ENCODE measurements around the gene DLGAP4.

Gene DLGAP4

DNA sequence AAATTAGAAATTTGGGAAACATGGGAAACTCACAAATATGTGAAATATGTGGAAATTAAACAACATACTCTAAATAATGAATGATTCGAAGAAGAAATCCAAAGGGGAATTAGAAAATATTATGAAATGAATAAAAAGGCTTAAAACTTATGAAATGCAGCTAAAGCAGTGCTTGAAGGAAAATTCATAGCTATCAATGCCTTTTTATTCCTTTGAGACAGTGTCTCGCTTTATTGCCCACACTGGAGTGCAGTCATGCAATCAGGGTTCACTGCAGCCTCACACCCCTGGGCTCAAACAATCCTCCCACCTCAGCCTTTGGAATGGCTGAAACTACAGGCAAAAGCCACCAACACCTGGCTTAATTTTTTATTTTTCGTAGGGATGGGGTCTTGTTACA, 259.4 kb downstream of the DLGAP4 start:
- no peak overlapping the region for H3K4me2 ChIP-seq
- no peak overlapping the region for H3K4me3 ChIP-seq
- H3K27ac ChIP-seq = no peak overlapping the region
- H3K36me3 ChIP-seq = peaks cover 6% of the 10 kb centered on the region; the same call in 1 of the 2 replicates
- no peaks in the 10 kb centered on the region for H3K27me3 ChIP-seq
- H3K4me1 ChIP-seq = no peaks in the 10 kb centered on the region
- H4K20me1 ChIP-seq = no peaks in the 10 kb centered on the region
- no peak for TF ChIP-seq Cebpa-rat (IDR thresholded peaks at IDR 0.05)
- H3K9me3 ChIP-seq = peaks cover 17% of the 10 kb centered on the region
- no peak overlapping the region for H3K9ac ChIP-seq

DNA sequence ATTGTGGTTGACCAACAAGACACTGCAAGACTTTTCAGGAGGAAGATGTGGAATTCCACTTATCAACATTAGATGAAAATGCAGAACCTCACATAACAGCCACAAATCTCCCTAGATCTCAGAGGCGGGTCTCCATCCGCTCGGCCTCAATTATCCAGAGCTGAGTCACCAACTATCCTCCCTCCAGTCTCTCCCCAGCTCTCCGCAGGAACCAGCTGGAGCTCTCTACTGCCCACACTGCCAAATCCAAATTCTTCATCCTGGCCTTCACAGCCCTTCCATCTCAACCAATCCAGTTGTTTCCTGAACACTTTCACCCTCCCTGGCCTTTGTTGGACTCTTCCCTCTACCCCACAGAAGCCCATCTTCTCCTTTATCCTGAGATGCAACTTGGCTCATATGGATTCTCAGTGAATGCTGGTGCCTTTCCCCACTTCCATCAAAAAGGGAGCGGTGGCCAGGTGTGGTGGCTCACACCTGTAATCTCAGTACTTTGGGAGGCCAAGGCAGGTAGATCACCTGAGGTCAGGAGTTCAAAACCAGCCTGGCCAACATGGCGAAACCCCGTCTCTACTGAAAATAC, 263.8 kb downstream of the DLGAP4 start:
- no peak overlapping the region for H3K9ac ChIP-seq
- no peaks in the 10 kb centered on the region for H3K27me3 ChIP-seq
- no peak overlapping the region for H3K27ac ChIP-seq
- H3K36me3 ChIP-seq = peaks cover 6% of the 10 kb centered on the region; the same call in 1 of the 2 replicates
- H3K4me3 ChIP-seq = no peak overlapping the region
- peaks cover 20% of the 10 kb centered on the region for H3K4me1 ChIP-seq
- no peak overlapping the region for H3K4me2 ChIP-seq
- TF ChIP-seq Cebpa-rat (IDR thresholded peaks at IDR 0.05) = no peak
- peaks cover 12% of the 10 kb centered on the region for H3K9me3 ChIP-seq
- peaks cover 4% of the 10 kb centered on the region for H4K20me1 ChIP-seq

DNA sequence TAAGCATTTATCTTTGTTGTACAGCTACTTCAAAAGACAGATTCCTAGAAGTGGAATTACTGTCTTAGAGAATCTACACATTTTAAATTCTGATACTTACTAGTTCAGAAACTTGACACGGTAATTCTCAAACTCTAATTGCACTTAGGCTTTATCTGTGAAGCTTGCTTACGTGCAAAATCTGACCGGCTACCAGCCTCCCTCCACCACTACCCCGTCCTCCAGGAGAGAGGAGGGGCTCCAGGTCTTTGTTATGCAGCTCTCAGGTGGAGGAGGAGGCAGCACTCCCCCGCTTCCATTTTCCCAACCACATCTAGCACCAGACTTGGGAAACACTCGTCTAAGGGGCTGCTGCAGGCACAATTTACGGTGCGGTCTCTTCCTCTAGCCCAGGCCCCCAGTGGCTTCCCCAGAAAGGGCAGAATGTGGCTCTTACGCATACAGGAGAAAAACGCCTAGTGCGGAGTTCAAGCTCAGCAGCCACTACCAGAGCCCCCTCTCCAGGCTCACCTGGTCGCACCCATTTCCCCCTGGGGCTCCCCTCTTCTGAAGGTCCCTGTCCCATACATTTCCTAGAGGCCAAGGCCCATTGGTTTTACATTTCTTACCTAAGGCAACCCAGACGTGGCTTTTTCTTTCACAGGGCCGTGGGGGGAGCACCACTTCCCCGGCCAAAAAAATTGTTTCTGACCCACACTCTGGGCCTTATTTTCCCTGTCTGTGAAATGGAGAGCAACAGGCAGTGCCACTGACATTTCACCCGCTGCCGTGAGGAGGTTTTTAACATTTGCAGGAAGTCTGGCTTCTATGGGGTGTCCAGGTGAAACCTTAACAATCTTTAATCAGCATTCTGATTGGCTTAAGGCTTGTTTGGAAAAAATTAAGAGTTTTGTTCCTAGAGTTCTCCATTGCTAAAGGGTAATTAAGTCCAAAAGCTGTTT, 265.7 kb downstream of the DLGAP4 start:
- Histone ChIP-seq H3K9ac (peak overlapping the region; percentile 84), H4K20me1 (peaks cover 23% of the 10 kb centered on the region), H3K36me3 (peaks cover 9% of the 10 kb centered on the region), H3K4me3 (peak overlapping the region; percentile 93), H3K4me2 (peak overlapping the region; percentile 98), H3K9me3 (no peaks in the 10 kb centered on the region), H3K27ac (peak overlapping the region; percentile 91), H3K27me3 (no peaks in the 10 kb centered on the region), H3K4me1 (peaks cover 37% of the 10 kb centered on the region)
- no peak for TF ChIP-seq Cebpa-rat (IDR thresholded peaks at IDR 0.05)

DNA sequence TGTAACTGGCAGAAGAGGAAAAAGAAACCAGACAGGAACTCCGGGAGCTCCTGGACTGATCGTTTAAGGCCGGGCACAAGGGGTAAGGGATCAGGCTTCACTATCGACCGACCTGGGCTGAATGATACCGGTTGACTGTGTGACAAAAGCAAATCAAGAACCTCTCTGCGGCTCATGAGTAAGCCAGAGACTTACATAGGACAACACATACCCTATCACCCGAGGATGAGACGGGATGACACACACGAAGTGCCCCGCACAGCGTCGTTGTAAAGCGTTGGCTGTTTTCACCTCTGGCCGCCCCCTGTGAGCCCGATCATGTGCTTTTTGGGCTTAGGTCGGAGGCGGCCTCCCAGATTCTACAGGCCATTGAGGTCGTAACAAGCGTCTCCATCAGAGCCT, 266.6 kb downstream of the DLGAP4 start:
- no peak for TF ChIP-seq Cebpa-rat (IDR thresholded peaks at IDR 0.05)
- H3K36me3 ChIP-seq = peaks cover 17% of the 10 kb centered on the region
- H3K27me3 ChIP-seq = no peaks in the 10 kb centered on the region
- peaks cover 37% of the 10 kb centered on the region for H3K4me1 ChIP-seq
- H3K4me2 ChIP-seq = peak overlapping the region; percentile 98
- H4K20me1 ChIP-seq = peaks cover 31% of the 10 kb centered on the region
- peak overlapping the region; percentile 91 for H3K27ac ChIP-seq
- H3K9me3 ChIP-seq = no peaks in the 10 kb centered on the region
- H3K4me3 ChIP-seq = peak overlapping the region; percentile 93
- H3K9ac ChIP-seq = peak overlapping the region; percentile 84

DNA sequence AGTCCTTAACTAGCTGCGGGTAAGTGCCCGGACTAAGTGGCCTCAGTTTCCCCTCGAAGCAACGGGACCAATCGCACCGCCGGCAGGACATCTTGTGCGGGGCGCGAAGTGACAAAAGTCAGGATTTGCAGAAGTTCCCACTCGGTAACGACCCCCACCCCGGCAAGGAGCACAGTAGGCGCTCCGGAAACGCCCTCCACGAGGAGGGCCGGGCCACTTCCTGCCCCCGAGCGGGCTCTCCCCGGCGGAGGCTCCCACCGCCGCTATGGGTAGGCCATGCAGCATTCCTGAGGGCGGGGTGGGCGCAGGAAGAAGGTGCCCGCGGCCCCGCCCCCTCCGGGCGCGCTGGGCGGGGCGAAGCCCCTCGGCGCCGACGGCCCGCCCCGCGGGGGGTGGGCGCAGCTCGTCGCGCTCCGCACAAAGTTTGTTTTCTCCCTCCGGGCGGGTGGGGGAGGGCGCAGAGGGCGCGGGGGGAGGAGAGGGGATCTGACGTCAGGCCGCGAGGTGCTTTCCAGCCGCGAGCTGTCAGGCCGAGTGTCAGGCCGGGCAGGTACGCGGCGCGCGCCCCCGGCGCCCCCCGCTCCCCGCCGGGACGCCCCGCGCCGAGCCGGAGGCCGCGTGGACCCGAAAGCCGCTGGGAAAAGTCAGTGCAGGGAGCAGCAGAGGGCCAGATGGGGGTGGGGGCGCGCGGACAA, 267.1 kb downstream of the DLGAP4 start, which contains the start of gene TGIF2:
Gene TGIF2, plus strand, starts transcription at position 495 of the 695 bp plus-strand sequence. CDS start 5,178 bp downstream, outside the sequence.
- H3K4me3 ChIP-seq = peak within 1 kb of the TSS; percentile 93
- H3K4me2 ChIP-seq = peak within 1 kb of the TSS; percentile 98
- no peaks in the 10 kb centered on the region for H3K9me3 ChIP-seq
- H3K36me3 ChIP-seq = peaks cover 23% of the 10 kb centered on the region
- peak within 1 kb of the TSS; percentile 98 for H3K9ac ChIP-seq
- no peaks in the 10 kb centered on the region for H3K27me3 ChIP-seq
- H4K20me1 ChIP-seq = peaks cover 37% of the 10 kb centered on the region
- no peak for TF ChIP-seq Cebpa-rat (IDR thresholded peaks at IDR 0.05)
- peaks cover 37% of the 10 kb centered on the region for H3K4me1 ChIP-seq
- peak within 1 kb of the TSS; percentile 97 for H3K27ac ChIP-seq

DNA sequence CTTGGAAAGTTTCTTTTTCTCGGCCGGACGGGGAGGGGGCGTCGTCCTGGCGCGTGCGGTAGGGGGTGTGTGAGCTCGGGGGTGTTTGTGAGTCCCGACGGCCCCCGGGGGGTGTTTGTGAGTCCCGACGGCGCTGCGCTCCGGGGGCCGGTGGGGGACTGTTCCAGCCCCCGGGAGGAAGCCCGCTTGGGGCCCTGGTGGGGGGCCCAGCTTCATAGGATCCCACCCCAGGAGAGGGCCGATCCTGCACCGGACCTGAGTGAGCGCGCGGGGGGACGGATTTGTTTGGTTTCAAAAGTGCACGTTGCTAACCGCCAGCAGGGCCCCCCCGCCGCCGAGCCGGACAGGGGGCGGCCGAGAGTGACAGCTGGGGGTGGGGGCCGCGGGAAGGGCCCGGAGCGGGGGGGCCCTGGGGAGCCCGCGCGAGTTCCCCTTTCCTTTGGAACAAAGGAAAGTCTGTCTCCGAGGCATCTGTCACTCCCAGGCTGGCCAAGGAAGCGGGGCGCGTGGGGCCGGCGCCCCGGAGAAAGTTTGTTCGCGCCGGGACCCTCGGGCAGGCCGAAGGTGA, 267.7 kb downstream of the DLGAP4 start:
- H3K4me2 ChIP-seq = peak overlapping the region; percentile 70
- H3K4me3 ChIP-seq = peak overlapping the region; percentile 93
- H3K4me1 ChIP-seq = peaks cover 37% of the 10 kb centered on the region
- peak overlapping the region; percentile 98 for H3K9ac ChIP-seq
- no peak for TF ChIP-seq Cebpa-rat (IDR thresholded peaks at IDR 0.05)
- no peaks in the 10 kb centered on the region for H3K9me3 ChIP-seq
- H3K36me3 ChIP-seq = peaks cover 29% of the 10 kb centered on the region
- no peaks in the 10 kb centered on the region for H3K27me3 ChIP-seq
- peaks cover 43% of the 10 kb centered on the region for H4K20me1 ChIP-seq
- H3K27ac ChIP-seq = peak overlapping the region; percentile 97

DNA sequence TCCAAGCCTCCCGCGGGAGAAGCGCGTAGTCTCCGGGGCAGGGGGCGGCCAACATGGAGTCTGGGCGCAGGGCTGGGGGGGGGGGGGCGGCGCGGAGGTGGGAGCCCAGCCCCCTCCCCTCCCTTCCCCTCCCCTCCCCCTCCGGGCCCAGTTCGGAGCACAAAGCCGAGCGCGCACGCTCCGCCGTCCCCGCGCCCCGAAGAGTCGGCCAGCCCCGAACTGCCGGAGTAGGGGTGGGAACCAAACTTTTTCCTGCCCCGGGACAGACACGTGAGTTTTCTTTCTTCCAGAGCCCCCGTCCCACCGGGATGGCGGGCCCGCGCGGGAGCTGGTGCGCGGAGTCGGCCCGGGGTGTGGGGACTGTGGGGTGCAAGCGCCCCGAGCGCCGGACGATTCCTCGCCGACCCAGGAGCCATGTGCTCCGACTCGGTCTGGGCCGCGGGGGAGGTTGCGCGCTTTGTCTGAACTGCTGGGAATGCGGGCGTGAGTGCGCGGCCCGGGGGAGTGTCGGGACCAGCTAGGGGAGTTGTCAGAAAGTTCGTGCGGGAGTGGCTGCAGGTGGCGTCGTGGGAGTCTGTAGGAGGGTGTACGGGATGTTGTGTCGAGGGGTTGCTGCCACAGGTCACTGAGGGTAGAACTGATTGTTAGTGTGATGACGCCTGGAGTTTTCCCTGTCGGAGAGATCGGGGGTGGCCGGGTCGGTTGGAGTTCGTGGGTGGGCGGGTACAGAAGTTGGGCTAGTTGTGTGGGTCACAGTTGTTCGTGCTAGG, 268.4 kb downstream of the DLGAP4 start:
- H4K20me1 ChIP-seq = peaks cover 50% of the 10 kb centered on the region
- peak overlapping the region; percentile 94 for H3K4me2 ChIP-seq
- H3K36me3 ChIP-seq = peaks cover 36% of the 10 kb centered on the region
- no peaks in the 10 kb centered on the region for H3K9me3 ChIP-seq
- peak overlapping the region; percentile 98 for H3K9ac ChIP-seq
- peak overlapping the region; percentile 93 for H3K4me3 ChIP-seq
- TF ChIP-seq Cebpa-rat (IDR thresholded peaks at IDR 0.05) = no peak
- H3K27ac ChIP-seq = peak overlapping the region; percentile 97
- peaks cover 37% of the 10 kb centered on the region for H3K4me1 ChIP-seq
- no peaks in the 10 kb centered on the region for H3K27me3 ChIP-seq

DNA sequence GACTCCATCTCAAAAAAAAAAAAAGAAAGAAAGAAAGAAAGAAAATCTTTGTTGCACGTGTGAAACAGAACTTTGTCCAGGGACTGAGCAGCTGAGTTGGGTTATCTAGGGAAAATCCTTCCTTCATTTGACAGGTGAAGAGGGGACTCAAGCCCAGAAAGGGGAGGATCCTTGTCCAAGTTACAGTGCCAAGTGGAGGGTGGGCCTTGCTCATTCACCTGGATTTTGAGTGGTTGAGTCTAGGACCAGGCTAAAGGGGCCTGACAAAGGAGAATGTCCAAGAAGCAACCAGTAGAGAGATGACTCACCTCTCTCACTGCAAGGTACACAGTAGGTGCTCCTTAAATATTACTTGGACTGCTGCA, 269.9 kb downstream of the DLGAP4 start:
- Histone ChIP-seq H3K4me1 (peaks cover 37% of the 10 kb centered on the region), H3K4me2 (peak overlapping the region; percentile 94), H3K4me3 (peak overlapping the region; percentile 93; the same call in 1 of the 2 replicates), H3K27ac (no peak overlapping the region), H3K36me3 (peaks cover 51% of the 10 kb centered on the region), H3K27me3 (no peaks in the 10 kb centered on the region), H3K9ac (peak overlapping the region; percentile 98; the same call in 1 of the 2 replicates), H3K9me3 (no peaks in the 10 kb centered on the region), H4K20me1 (peaks cover 65% of the 10 kb centered on the region)
- no peak for TF ChIP-seq Cebpa-rat (IDR thresholded peaks at IDR 0.05)
